NT2/D1 (cell line): ENCODE results near the gene ZNF496.

Experiments
- DNase-seq: peaks from one replicate; pipeline ENCODE4 v3.0.0-alpha.2; 2011; ENCODE audit warnings: low read depth, low spot score
- H3K27me3 ChIP-seq: 2 replicates; pipeline ENCODE4 v1.6.0; 2011; ENCODE audit warnings: mild to moderate bottlenecking; ENCODE audit not compliant: insufficient read length, insufficient read depth
- H3K36me3 ChIP-seq: 2 replicates; pipeline ENCODE4 v1.6.1; 2011; ENCODE audit warnings: mild to moderate bottlenecking, low read length, mixed read lengths; ENCODE audit not compliant: insufficient read depth, insufficient read length
- H3K4me1 ChIP-seq: 2 replicates; pipeline ENCODE4 v1.5.1; 2011; ENCODE audit not compliant: insufficient read depth, insufficient read length
- H3K4me3 ChIP-seq: 2 replicates; pipeline ENCODE4 v1.5.1; 2011; ENCODE audit warnings: low read depth; ENCODE audit not compliant: insufficient read length
- H3K9ac ChIP-seq: 2 replicates; pipeline ENCODE4 v1.6.0; 2011; ENCODE audit warnings: low read depth; ENCODE audit not compliant: insufficient read length
- H3K9me3 ChIP-seq: 2 replicates; pipeline ENCODE4 v1.5.1; 2011; ENCODE audit warnings: mild to moderate bottlenecking, low read length; ENCODE audit not compliant: insufficient read depth
- SUZ12 ChIP-seq: IDR thresholded peaks from 2 replicates; pipeline ENCODE4 v1.6.1; 2011; ENCODE audit not compliant: insufficient read length, insufficient read depth; ENCODE audit errors: extremely low read depth
- YY1 ChIP-seq: IDR thresholded peaks from 2 replicates; pipeline ENCODE4 v1.6.1; 2011; ENCODE audit not compliant: insufficient read length, insufficient read depth
- ZNF274 ChIP-seq: IDR thresholded peaks from 2 replicates; pipeline ENCODE4 v1.6.1; 2011; ENCODE audit warnings: mild to moderate bottlenecking, low read depth, low read length

Gene ZNF496

GRCh38 chr1:247362153-247362552, 30.5 kb upstream of the ZNF496 start:
- no peaks in the 10 kb centered on the region for H3K4me1 ChIP-seq
- DNase-seq, result no peak
- no peak overlapping the region for H3K9ac ChIP-seq
- H3K9me3 ChIP-seq, result peaks cover 28% of the 10 kb centered on the region
- no peak for TF ChIP-seq YY1
- TF ChIP-seq ZNF274, result no peak
- TF ChIP-seq SUZ12, result no peak
- H3K36me3 ChIP-seq, result peaks cover 2% of the 10 kb centered on the region
- no peak overlapping the region for H3K4me3 ChIP-seq
- H3K27me3 ChIP-seq, result no peaks in the 10 kb centered on the region

- Histone ChIP-seq H3K27me3 (no peaks in the 10 kb centered on the region), H3K4me1 (no peaks in the 10 kb centered on the region), H3K9ac (no peak overlapping the region), H3K4me3 (no peak overlapping the region), H3K9me3 (peaks cover 21% of the 10 kb centered on the region), H3K36me3 (peaks cover 2% of the 10 kb centered on the region)
- DNase-seq, result no peak
- no peak for TF ChIP-seq SUZ12
- no peak for TF ChIP-seq ZNF274
- no peak for TF ChIP-seq YY1
These were observed 29.5 kb upstream of the ZNF496 start for GRCh38 chr1:247360991-247361731.

GRCh38 chr1:247360116-247360898, 28.6 kb upstream of the ZNF496 start:
- Histone ChIP-seq H3K4me1 (no peaks in the 10 kb centered on the region), H3K4me3 (no peak overlapping the region), H3K9ac (no peak overlapping the region)

GRCh38 chr1:247359559-247359958, 27.9 kb upstream of the ZNF496 start:
- no peak for DNase-seq
- H3K4me3 ChIP-seq, result no peak overlapping the region
- no peaks in the 10 kb centered on the region for H3K27me3 ChIP-seq
- TF ChIP-seq YY1 (no peak), ZNF274 (no peak), SUZ12 (no peak)
- H3K9me3 ChIP-seq, result peaks cover 13% of the 10 kb centered on the region; the same call in 1 of the 2 replicates
- no peaks in the 10 kb centered on the region for H3K4me1 ChIP-seq
- peaks cover 2% of the 10 kb centered on the region for H3K36me3 ChIP-seq
- H3K9ac ChIP-seq, result no peak overlapping the region

More at GRCh38 chr1:247360116-247360898, 28.6 kb upstream of the ZNF496 start:
- Histone ChIP-seq H3K9me3 (peaks cover 20% of the 10 kb centered on the region; the same call in 1 of the 2 replicates), H3K27me3 (no peaks in the 10 kb centered on the region), H3K36me3 (peaks cover 2% of the 10 kb centered on the region)
- TF ChIP-seq ZNF274 (no peak), YY1 (no peak), SUZ12 (no peak)
- no peak for DNase-seq

- TF ChIP-seq SUZ12, result no peak
- no peak for TF ChIP-seq YY1
- TF ChIP-seq ZNF274, result no peak
- peaks cover 2% of the 10 kb centered on the region for H3K36me3 ChIP-seq
- H3K27me3 ChIP-seq, result no peaks in the 10 kb centered on the region
- no peak overlapping the region for H3K4me3 ChIP-seq
- no peak for DNase-seq
- H3K4me1 ChIP-seq, result no peaks in the 10 kb centered on the region
- H3K9ac ChIP-seq, result no peak overlapping the region
- peaks cover 10% of the 10 kb centered on the region; the same call in 1 of the 2 replicates for H3K9me3 ChIP-seq
These were observed 27.3 kb upstream of the ZNF496 start for GRCh38 chr1:247358920-247359319.

- H3K36me3 ChIP-seq, result peaks cover 2% of the 10 kb centered on the region
- no peak overlapping the region for H3K9ac ChIP-seq
- no peak for DNase-seq
- TF ChIP-seq SUZ12, result no peak
- no peak for TF ChIP-seq ZNF274
- TF ChIP-seq YY1, result no peak
- H3K4me1 ChIP-seq, result no peaks in the 10 kb centered on the region
- H3K4me3 ChIP-seq, result no peak overlapping the region
- H3K27me3 ChIP-seq, result no peaks in the 10 kb centered on the region
- peaks cover 16% of the 10 kb centered on the region; the same call in 1 of the 2 replicates for H3K9me3 ChIP-seq
These were observed 26.1 kb upstream of the ZNF496 start for GRCh38 chr1:247357781-247358211.
